Measurements from ENCODE around the gene CDK6.

GRCh38 chr7:92729751-92730150 lies 106.6 kb downstream of the CDK6 start:
- TF ChIP-seq POLR2AphosphoS5 (IDR thresholded peaks at IDR 0.05), result no peak
- TF ChIP-seq CTCF (IDR thresholded peaks at IDR 0.05), result no peak
- no peak for TF ChIP-seq EP300 (IDR thresholded peaks at IDR 0.05; ENCODE audit: low read depth)
- no peak for TF ChIP-seq POLR2A (IDR thresholded peaks at IDR 0.05)

All from transverse colon (tissue), 4 donors.